Adipose tissue (tissue), 3 donors: ENCODE results near the gene PER1. TPM values are rescaled to one million over a fixed set of nuclear protein-coding genes. Genes with fewer than 3 reads are reported as not detected.

Source experiments
- H3K27ac ChIP-seq: one replicate; pipeline ENCODE4 v1.5.1; 2013; ENCODE audit warnings: low read depth, low read length
- whole genome bisulfite sequencing, 3 donors: extraction: QIAGEN DNeasy Blood & Tissue Kit; methylation state at CpG; one replicate each; pipeline ENCODE4 v1.1.7; 2013; 5-methylcytosine and 5-hydroxymethylcytosine counted together
- polyA plus RNA-seq, 3 donors: library from polyadenylated mRNA; stranded (reverse); fragments of 200-250 nt; gene quantifications; one replicate each; pipeline ENCODE4 v1.2.3, GENCODE V29; 2013
- donor health status: healthy with polysubstance abuse.
- donor health status: Bipolar disorder and iron deficiency.
- donor health status: healthy.

The PER1 gene
- polyA plus RNA-seq, 3 donors = 89.7 to 239 (median 142) TPM

DNA sequence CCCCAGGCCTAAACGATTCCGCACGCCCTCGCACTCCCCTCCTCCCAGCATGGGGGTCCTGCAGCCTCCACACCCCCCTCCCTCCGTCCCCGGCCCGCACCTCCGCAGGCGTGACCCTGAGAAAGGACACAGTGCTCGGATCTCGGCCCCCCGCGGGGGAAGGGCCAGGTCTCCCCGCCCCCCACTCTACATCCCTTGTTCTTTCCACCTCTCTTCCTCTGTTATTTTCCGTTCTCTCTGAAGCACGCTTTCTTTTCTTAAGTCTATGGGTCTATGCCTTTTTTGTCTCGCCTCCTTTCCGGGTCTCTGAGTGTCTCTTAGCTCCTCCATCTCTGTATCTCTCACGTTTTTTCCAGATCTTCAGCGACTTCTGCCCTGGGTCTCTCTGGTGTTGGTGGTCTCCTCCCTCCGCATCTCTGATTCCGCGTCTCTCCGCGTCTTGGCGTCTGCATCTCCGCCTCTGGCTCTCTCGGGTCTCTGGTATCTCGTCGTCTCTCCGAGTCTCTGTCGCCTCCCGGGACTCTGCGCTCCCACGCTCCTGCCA is 26.2 kb downstream of the PER1 start:
- H3K27ac ChIP-seq = no peak overlapping the region
- WGBS, 3 donors = 0 to 1% (median 1%) methylated on average over 35 of the region's 35 CpGs

DNA sequence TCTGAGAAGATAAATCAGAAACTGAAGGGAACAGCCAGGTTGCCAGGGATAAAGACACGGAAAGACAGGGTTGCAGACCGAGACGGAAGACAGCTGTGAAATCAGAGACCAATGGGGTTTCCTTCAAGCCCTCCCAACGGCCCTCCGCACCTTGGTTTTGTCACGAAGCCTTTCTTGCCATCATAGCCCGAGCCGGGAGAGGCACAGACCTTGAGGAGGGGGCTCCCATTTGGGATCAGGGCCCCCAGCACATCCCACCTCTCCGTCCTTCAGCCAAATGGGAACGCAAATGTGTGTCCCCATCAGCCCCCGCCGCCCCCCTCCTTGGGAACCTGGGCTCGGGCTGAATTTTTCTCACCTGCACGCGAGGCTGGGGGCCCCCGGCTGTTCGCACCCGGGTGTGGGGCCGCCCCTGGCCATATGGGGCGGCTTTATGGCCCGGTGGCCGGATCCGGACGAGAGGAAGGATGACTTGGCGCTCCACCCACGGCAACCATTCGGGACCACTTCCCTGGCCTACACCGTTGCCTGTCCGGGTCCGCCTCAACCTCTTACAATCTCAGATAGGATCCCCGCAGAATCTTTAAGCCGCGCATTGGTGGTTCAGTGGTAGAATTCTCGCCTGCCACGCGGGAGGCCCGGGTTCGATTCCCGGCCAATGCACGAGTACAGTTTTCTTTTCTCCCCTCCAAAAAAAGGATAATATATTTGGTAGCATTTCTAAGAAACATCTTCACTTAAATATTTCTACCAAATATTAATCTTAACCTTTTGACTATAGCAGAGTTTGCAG is 26.9 kb downstream of the PER1 start:
- H3K27ac ChIP-seq = no peak overlapping the region
- WGBS, 3 donors = 0 to 1% (median 1%) methylated on average over 40 of the region's 40 CpGs

DNA sequence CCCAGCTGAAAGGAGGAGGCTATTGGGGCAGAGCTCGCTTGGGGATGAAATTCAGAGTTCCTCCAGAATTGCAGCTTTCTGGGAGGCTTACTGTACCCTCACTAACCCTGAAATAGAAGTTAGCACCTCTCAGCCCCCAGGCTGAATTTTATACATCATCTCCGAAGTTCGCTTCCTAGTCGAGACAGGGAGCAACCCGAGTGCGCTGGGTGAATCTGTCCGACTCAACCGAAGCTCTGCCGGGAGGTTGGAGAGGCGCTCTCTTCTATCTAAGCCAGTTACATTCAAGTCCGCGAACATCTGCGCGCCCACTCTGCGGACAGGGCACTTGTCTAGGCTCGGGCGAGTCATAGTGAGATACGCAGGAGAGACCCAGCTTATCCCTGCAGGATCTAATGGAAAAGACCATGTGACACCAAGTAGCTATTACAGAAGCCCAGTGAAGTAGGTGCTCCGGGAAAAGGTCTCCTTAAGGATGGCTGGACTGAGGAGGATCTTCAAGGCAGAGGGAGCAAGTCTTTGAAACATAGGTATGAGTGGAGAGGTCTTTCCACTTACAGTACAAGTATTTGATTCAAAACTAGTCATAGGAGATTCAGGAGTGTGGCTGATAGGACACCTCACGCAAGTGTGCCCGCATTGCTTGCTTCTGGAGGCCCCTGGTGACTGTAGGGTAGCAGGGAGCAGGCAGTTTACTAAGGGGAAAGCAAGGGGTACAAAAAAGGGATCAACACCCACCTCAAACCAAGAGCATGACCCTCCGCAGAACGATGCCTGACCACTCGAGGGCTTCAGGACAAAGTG is 27.7 kb downstream of the PER1 start:
- H3K27ac ChIP-seq = no peak overlapping the region
- WGBS, 3 donors = 2 to 6% (median 3%) methylated on average over 24 of the region's 24 CpGs

DNA sequence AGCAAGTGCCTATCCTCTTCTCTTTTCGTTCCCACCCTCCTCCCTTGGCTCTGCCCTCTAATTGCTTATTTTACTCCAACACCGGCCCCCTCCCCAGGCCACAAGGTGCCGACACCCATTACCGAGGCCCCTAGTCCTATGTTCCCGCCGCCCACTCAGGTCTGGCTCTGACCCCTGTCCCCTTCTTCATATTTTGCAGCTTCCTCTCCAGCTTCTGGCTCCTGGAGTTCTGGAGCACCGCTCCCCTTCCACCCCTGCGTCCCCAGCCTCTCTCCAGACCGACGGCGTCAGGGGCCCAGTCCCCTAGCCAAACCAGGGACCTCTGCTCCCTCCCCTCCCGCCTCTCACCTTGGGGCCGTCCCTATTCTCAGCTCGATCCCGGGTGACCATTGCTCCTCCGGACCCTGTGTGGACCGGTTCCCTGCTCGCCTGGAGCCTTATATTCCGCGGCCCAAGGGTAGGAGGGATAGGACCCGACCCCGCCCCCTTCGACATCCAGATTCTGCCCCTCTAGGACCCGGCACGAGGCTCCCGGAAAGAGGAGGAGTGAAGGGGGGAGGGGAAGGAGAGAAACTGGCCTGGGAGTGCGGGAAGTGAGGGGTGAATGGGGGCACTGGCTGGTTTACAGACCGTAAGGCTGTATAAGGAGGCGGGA is 28.4 kb downstream of the PER1 start, which contains the start of gene HES7:
TSS of gene HES7 (minus strand) at position 412 of the 655 bp plus-strand sequence. CDS start at position 390, 22 bp downstream.
- 1 to 2% (median 1%) methylated on average over 29 of the region's 29 CpGs for WGBS, 3 donors
- H3K27ac ChIP-seq = no peak within 1 kb of the TSS

DNA sequence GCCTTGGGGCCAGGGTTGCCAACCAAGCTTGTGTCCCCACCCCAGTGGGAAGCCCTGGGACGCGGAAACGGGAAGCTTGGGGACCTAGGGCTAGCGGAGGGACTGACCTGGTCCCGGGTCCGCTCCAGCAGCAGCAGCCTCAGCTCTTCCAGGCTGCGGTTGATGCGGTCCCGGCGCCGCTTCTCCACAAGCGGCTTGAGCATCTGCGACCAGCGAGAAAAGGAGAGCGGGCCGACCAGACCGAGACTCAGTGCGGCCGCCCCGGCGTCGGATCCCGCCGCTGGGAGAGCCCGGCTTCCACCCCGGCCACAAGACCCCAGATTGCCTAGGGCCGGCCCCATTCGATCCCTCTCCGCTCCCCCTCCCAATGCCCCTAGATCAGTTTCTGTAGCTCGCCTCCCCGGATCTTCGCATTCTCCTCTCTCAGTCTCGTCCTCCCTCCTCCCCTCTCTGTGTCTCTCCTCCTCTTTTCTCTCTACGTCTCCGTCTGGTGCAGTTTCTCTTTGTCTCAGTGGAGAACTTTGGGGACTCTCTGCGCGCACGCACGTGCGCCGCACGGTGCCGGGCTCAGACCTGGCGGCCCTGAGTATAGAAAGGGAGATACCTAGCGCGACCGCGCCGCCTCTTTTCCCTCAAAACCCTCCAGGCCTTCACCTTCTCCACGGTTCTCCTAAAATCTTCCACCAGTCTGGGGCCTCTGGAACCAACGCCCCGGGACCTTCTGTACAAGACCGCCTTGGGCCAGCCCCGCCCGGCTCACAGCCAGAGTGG is 29.1 kb downstream of the PER1 start:
- H3K27ac ChIP-seq = no peak overlapping the region
- WGBS, 3 donors = 1 to 2% (median 1%) methylated on average over 48 to 55 of the region's 55 CpGs

DNA sequence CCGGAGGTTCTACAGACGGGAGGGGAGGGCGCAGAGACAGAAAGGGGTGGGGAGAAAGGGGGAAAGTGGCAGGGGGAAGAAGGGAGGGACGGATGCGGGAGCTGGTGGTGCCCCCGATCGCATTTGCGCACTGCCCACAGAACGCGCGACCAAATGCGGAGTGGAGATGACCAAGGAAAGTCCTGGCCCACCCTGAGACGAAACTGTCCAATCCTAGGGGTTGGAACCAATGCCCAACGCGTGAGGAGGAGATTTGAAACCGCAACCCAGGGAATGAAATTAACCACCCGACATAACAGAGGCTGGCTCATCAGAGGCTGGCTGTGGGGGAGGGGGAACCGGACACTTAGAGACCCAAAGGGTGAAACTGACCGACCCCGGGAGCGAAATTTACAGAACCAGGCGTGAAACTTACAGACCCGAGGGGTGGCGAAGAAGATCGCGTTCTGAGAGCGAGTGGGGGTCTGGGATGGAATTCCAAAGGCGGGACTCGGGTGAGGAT is 29.7 kb downstream of the PER1 start:
- WGBS, 3 donors = 0 to 1% (median 1%) methylated on average over 29 of the region's 29 CpGs
- H3K27ac ChIP-seq = no peak overlapping the region

DNA sequence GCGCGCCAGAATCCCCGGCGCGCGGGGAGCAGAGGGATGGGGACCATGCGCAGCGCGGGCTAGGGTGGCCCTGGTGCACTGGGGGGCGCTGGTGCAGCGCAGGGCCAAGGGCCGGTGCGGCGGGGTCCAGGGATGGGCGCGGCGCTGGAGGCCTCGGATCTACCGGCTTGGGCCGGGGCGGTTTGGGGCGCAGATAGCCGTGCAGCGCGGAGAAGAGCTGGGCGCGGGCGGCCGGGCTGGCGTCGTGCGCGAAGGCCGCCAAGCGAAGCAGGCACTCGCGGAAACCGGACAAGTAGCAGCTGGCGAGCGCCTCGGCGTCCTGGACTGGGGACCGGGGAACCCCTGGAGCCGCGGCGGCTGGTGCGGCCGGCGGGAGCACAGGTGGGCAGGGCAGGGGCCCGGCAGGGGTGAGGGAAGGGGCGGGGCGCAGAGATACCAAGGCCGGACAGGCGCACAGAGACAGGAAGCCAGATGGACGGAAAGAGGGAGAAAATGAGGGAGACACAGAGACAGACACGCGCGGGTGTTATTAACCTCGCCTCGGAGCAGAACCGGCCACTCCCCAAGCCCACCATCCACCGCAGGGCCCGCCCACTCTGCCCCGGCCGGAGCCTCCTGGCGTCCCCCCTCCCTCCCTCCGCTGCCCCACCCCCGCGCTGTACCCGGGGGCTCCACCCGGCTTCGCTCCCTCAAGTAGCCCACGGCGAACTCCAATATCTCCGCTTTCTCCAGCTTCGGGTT is 30.4 kb downstream of the PER1 start:
- WGBS, 3 donors = 0 to 1% (median 1%) methylated on average over 38 to 76 of the region's 76 CpGs
- H3K27ac ChIP-seq = no peak overlapping the region

DNA sequence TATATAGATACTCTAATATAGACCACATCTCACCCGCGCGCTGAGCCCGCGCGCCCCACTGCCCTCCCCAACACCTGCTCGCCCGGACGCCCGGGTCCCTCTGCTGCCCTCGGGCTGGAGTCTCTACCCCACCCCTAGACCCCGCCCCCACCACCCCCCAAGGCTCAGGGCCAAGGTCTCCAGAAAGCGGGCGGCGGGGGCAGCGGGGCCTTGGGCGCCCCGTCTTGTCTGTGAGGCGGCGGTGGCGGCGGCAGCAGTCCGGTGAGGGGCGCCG is 30.9 kb downstream of the PER1 start:
- WGBS, 3 donors = 0 to 1% (median 1%) methylated on average over 23 to 25 of the region's 25 CpGs
- H3K27ac ChIP-seq = no peak overlapping the region

DNA sequence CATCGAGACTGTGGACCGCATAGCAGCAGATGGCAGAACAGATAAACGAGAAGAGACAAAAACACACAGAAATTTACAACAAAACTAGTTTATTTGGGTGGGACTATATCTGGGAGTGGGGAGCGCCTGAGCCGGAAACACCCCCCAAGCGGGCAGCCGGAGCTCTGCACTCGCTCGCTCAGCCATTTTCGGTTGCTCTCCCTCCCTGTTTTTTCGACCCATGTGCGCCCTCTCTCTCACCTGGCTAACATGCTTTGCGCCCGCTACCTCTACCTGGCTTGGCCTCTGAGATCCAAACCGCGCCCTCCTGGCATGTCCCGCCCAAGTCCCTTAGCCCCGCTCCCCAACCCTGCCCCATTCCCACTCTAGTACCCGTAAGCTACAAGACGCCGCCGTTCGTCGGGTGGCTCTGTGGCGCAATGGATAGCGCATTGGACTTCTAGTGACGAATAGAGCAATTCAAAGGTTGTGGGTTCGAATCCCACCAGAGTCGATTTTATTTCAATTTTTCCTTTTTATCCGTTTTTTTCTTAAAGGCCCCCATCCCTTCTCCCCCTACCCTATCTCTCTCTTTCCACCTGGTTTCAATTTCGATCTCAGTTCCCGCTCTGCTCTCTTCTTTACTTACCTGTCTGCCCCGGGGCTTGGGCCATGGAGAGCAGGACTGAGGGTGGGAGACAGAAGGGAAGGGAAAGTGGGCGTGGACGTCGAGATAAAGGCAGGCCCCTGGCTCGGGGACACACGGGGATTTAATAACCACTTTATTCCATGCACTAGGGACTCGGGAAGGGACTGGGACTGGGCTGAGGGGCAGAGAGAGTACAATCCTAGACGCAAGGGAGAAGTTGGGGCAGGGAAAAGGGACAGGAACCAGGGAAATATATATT is 31.4 kb downstream of the PER1 start:
- WGBS, 3 donors = 0 to 1% (median 0%) methylated on average over 39 to 40 of the region's 40 CpGs
- H3K27ac ChIP-seq = no peak overlapping the region

DNA sequence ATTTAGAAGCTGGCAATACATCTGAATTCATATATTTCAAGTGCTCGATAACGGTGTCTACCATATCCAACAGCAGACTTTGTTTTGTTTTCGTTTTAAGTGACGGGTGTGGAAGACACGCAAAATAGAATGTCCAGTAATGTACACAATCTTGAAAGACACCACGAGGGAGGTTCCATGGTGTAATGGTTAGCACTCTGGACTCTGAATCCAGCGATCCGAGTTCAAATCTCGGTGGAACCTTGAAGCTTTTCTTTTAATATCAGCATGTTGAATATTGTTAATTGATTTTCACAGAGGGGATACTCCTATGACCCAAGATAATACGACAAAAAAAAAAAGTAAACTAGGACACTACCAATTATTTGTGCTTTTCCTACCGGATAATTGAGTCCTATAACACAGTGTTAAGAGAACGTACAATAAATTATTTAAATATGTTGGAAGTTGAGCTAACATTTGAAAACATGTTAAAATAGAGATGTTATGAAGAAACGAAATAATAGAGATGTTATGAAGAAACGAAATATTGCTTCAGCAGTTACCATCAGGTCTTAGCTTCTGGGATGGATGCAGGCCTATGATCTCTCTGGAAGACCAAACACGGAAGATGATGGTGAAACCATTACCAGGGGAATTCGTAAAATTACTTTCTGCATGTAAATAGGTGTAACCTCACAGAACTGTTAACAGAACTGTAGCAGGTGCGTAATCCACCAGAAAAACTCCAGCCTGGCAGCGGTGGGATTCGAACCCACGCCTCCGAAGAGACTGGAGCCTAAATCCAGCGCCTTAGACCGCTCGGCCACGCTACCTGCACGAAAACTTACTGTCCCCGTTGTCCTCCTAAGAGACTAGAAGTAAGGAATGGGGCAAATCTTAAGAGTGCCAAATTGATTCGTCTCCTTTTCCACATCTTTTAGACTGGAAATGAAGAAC is 32.4 kb downstream of the PER1 start:
- H3K27ac ChIP-seq = no peak overlapping the region
- WGBS, 3 donors = 0 to 1% (median 1%) methylated on average over 28 of the region's 28 CpGs

DNA sequence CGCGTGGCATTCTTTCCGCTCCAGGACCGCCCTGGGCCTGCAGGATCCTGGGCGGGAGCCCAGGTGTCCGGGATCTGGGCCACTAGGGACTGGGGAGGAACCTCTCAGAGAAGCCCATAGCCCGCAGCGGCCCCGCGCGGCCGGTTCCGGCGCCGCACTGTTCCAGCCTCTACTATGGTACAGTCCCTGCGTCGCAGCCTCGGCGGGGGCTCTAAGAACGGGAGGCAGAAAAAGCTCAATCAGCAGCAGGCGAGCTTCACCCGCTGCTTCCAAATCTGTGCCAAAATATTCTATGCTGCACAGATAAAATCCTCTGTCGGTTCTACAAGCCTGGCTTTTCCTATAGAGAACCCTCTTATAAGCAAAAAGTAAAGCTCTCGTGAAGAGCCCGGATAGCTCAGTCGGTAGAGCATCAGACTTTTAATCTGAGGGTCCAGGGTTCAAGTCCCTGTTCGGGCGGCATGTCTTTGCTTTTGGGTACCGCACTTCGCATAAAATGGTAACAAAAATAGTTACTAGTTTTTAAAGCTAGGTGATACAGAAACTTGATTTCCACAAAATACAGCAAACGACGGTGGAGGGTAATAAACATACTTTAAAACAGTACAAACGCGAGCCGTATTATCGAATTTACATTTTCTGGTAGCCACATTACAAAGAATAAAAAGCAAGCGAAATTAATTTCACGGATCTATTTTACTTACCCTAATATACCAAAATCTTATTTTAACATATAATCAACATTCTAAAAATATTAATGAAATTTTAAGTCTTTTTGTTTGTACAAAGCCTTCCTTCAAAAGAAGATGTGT is 33.2 kb downstream of the PER1 start:
- WGBS, 3 donors = 0% methylated on average over 37 to 38 of the region's 38 CpGs

DNA sequence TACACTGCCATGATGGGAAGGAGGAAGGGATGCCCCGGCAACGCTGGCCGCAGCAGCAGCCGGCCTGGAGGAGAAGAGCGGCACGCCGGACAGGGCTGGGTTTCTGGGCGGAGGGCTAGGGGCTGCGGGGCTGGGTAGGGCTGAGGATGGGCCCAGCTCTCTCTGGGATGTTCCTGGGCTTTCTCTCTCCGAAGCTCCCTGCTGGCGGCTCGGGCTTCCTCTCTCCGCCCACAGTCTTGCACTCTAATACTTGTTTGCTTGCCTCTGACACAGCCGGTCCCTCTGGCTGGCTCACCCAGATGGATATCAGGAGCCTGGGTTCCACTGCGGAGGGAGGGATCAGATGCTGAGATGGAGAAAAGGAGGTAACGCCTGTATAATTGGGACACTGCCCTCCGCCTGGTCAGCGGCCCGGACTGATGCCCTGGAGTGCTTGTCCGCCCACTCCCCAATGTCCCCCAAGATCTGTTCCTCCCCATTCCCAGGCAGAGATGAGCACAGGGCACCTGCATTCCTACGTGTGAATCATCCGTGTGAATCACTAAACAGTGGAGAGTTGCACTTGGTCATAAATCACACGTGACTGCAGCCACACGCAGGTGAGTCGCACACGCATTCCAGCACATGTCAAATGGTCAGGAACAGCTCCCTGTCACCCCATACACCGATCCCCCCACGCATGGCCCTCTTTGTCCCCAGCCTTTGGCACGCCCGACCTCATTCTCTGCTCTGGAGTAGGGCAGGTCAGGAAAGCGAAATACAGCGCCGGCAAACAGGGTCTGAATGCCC is 34.0 kb downstream of the PER1 start, which contains the start of gene ALOXE3:
TSS of gene ALOXE3 (minus strand) at position 535 of the 789 bp plus-strand sequence. CDS start at position 11, 524 bp downstream.
- H3K27ac ChIP-seq = no peak within 1 kb of the TSS
- 1 to 3% (median 1%) methylated on average over 33 of the region's 33 CpGs for WGBS, 3 donors

More for the DNA sequence above, 33.2 kb downstream of the PER1 start:
- no peak overlapping the region for H3K27ac ChIP-seq

DNA sequence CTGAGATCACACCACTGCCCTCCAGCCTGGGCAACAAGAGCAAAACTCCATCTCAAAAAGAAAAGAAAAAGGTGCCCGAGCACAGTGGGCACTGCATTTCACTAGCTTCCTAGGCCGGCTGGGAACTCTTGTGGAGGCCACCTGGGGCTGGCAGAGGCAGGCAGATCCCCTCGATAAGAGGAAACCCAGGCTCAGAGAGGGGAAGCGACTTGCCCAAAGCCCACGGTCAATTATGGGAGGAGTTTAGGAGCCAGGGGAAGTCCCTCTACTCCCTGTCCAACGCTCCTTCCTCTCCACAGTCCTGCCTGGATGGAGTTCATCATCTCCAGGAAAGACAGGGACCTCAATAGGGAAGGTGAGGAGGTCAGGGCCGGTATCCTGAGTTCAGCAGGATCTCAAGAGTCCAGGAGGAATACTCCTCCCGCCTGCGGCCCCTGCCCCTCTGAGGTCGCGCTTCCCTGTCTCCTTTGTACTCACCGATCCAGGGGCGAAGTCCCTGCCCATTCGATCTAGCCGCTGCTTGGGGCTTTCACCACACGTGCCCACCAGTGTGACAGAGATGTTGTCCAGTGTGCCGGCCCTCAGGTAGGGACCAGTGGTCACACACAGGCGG is 34.7 kb downstream of the PER1 start:
- WGBS, 3 donors = 4 to 12% (median 7%) methylated on average over 18 of the region's 18 CpGs
- H3K27ac ChIP-seq = no peak overlapping the region

DNA sequence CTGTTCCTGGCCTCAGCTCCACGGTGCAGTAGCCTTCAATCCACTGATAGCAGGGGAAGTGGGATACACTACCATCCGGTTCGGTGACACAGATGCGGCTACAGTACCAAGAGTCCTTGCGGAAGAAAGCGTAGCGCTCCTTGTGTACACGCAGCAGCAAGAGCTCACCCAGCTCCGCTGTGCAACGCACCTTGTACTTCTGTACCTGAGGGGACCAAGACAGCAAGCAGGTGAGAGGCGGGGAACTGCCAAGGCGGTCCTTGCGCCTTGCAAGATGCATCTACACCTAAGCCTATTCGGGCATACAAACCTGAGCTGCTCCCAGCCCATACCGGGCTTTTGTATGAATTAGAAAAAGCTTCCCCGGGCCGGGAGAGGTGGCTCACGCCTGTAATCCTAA is 35.4 kb downstream of the PER1 start:
- WGBS, 3 donors = 32 to 58% (median 41%) methylated on average over 18 of the region's 18 CpGs
- no peak overlapping the region for H3K27ac ChIP-seq
